HEK293 (cell line): Measurements from ENCODE around the gene SCG3.
"Not testable (repeated sequence)": the region's sequence is repeated elsewhere in the genome, so short reads cannot be mapped to it uniquely, and the experiment has no call there.

Experiments
- CTCF ChIP-seq: fragments of 450-650 bp; formaldehyde crosslinking; IDR thresholded peaks from 2 replicates; pipeline ENCODE4 v1.5.1; 2016; ENCODE audit warnings: missing biosample characterization, missing genetic modification characterization
- KLF8 ChIP-seq: fragments of 450-650 bp; formaldehyde crosslinking; IDR thresholded peaks from 2 replicates; pipeline ENCODE4 v1.5.1; 2016; ENCODE audit warnings: missing biosample characterization, missing genetic modification characterization
- KLF9 ChIP-seq: fragments of 450-650 bp; formaldehyde crosslinking; IDR thresholded peaks from 2 replicates; pipeline ENCODE4 v1.5.1; 2016; ENCODE audit warnings: missing biosample characterization, missing genetic modification characterization, low read depth
- YY1 ChIP-seq: fragments of 450-650 bp; formaldehyde crosslinking; IDR thresholded peaks from 2 replicates; pipeline ENCODE4 v1.5.1; 2018; ENCODE audit warnings: missing biosample characterization, missing genetic modification characterization
- ZBTB21 ChIP-seq: fragments of 450-650 bp; formaldehyde crosslinking; IDR thresholded peaks from 2 replicates; pipeline ENCODE4 v1.5.1; 2017; ENCODE audit warnings: missing biosample characterization, missing genetic modification characterization
- ZNF175 ChIP-seq: fragments of 450-650 bp; formaldehyde crosslinking; IDR thresholded peaks from 2 replicates; pipeline ENCODE4 v1.5.1; 2016; ENCODE audit warnings: missing biosample characterization, missing genetic modification characterization
- ZNF211 ChIP-seq: fragments of 450-650 bp; formaldehyde crosslinking; IDR thresholded peaks from 2 replicates; pipeline ENCODE4 v1.5.1; 2016; ENCODE audit warnings: low read depth, missing biosample characterization, missing genetic modification characterization
- ZNF324 ChIP-seq: fragments of 450-650 bp; formaldehyde crosslinking; IDR thresholded peaks from 2 replicates; pipeline ENCODE4 v1.5.1; 2016; ENCODE audit warnings: missing biosample characterization, missing genetic modification characterization
- ZNF510 ChIP-seq: fragments of 450-650 bp; formaldehyde crosslinking; IDR thresholded peaks from 2 replicates; pipeline ENCODE4 v1.5.1; 2018; ENCODE audit warnings: mild to moderate bottlenecking, missing genetic modification characterization, missing biosample characterization; ENCODE audit not compliant: insufficient replicate concordance

GRCh38 chr15:51648101-51648500 lies 33.2 kb upstream of the SCG3 start:
- not testable (repeated sequence) for TF ChIP-seq KLF8; ZBTB21; ZNF510 (tag by site-specific recombination); KLF9 (tag by site-specific recombination); ZNF175 (tag by site-specific recombination); CTCF (tag by site-specific recombination); ZNF324; ZNF211 (tag by site-specific recombination); YY1 (tag by site-specific recombination)
